GM21737 (cell line): ENCODE results near the gene WDR33.

Experiments used
- ATAC-seq: cut with Tn5 transposase; IDR thresholded peaks from one replicate; pipeline ENCODE4 v1.9.1; 2021; ENCODE audit warnings: mild to moderate bottlenecking, moderate library complexity; ENCODE audit not compliant: unreplicated experiment

The WDR33 gene

GRCh38 chr2:127658641-127659407 lies 152.1 kb downstream of the WDR33 start:
- ATAC-seq = no peak

DNA sequence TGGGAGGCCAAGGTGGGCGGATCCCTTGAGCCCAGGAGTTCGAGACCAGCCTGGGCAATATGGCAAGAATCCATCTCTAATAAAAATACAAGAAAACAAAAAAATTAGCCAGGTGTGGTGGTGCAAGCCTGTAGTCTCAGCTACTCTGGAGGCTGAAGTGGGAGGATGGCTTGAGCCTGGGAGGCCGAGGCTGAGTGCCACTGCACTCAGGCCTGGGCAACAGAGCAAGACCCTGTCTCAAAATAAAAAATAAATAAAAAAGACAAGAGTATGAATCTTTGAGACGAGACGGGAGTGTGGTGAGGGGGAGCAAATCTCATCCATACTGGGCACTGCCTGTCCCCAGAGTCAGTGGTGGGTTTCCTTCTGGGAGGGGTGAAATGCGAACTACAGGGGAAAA lies 152.8 kb downstream of the WDR33 start:
- no peak for ATAC-seq

- no peak for ATAC-seq
Measured at GRCh38 chr2:127657232-127657595, 153.8 kb downstream of the WDR33 start.

DNA sequence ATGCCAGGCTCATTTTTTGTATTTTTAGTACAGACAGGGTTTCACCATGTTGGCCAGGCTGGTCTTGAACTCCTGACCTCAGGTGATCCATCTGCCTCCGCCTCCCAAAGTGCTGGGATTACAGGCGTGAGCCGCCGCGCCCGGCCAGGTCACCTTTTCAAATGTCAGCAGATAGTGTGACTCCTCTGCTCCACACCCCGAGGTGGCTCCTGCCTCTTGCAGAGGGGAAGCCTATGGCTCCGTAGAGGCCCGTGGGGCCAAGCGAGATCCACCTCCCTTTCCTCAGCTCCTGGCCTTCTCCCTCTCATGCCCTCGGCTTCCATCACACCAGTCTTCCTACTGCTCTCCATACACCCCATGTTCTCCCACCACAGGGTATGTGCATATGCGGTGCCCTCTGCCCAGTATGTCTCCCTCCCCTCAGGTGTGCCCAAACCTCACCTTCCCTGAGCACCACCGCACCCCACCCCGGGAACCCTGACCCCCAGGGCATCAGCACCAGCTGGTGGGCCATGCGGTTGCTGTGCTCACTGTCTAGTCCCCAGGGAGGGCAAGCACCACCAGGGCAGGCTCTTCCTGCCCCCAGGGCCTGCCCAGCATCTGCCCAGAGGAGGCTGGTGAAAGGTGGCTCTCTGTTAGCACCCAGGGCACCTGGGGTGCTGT lies 154.3 kb downstream of the WDR33 start:
- ATAC-seq = no peak

- no peak for ATAC-seq
Measured at GRCh38 chr2:127655209-127656073, 155.5 kb downstream of the WDR33 start.

DNA sequence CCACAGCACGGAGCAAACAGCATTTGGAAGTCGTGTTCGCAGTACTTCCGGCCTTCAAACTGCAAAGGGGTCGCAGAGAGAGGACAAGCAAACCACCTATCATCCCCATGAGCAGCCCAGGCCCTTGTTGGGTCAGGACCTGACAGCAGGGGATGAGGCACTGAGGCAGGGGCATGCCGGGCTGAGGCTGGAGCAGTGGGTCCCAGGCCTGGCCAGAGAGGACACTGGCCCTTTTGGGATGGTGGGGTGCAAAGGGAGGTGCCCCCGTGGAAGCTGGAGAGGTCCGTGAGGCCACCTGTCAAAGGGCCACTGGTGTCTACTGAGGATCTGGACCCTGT lies 156.2 kb downstream of the WDR33 start:
- no peak for ATAC-seq

- no peak for ATAC-seq
Measured at GRCh38 chr2:127654084-127654837, 156.7 kb downstream of the WDR33 start.

DNA sequence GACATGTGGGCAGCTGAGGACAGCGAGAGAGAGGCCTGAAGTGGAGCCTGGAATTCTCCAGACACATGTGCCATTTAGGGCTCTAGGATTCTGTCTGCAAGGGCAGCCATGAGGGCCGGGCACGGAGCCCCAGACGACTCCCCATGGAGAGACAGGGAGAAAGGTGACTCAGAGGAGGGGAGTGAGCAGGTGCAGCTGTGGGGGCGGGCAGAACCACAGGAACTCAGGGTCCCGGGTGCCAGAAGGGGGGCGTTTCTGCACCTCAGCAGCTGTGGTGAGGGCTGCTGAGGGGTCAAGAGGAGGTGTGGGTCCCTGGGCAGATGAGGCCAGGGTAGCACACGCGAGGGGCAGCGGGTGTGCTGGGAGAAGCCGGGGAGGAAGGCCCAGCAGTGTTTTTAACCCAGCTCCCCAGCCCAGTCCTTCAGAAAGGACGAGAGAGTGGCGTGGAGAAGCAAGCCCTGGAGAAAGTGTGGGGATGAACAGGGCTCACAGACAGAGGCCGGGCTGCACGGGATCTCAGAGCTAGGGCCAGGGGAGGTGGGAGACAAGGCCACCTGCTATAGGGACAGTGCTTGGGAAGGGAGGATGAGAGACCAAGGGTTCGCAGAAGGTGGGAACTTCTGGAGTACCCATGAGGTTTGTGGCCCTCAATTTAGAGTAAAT lies 157.4 kb downstream of the WDR33 start:
- ATAC-seq = no peak

DNA sequence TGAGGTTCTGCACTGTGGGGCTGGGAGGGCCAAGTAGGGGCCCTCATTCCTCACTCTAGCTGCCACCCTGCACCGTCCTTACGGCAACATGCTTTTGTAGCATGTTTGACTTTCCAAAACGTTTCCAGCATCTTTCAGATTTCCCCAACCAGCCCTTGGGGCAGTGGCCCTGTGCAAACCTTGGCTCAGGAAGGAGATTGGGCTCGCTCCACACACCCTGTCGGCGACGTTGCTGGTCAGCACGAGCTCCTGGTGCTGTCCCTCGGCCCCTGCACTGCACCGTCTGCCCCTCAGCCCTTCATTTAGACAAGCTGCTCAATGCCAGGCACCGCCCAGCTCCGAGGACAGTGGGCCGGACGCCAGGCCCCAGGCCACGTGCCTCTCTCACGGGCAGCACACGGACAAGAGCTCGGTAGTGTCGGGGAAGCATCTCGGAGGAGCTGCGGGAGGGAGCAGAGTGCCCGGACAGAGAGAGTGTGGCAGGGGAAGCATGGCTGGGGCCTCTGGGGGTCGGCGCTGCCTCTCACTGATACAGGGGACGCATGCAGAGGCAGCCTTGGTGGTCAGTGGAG lies 158.1 kb downstream of the WDR33 start:
- ATAC-seq = no peak

GRCh38 chr2:127651971-127652550 lies 158.9 kb downstream of the WDR33 start:
- no peak for ATAC-seq

GRCh38 chr2:127651381-127651809 lies 159.6 kb downstream of the WDR33 start:
- ATAC-seq = no peak
